Activated T-helper 1 cell treated with anti-CD3 and anti-CD28 coated beads, Interleukin-12 subunit alpha, Interleukin-12 subunit beta, Interleukin-2, Interleukin-4 antibody, amounts not matched to agents 30 ng/mL and 10 ng/mL and 1 ng/mL, durations not matched to agents 14 hours and 24 hours and 36 hours (primary cell): ENCODE measurements around the gene TUBA4B. TPM values are rescaled to one million over a fixed set of nuclear protein-coding genes. Genes with fewer than 3 reads are reported as not detected.
A peak's percentile ranks its signal among the peaks of the same experiment; 100 is the strongest.

Experiments
- DNase-seq: peaks from one replicate; pipeline ENCODE4 v3.0.0; 2021; ENCODE audit warnings: low spot score
- H3K27ac Mint-ChIP-seq: one replicate; pipeline ENCODE4 v1.8.0; 2021; ENCODE audit warnings: mild to moderate bottlenecking, mixed read lengths
- H3K27me3 Mint-ChIP-seq: one replicate; pipeline ENCODE4 v1.8.0; 2022; ENCODE audit warnings: mild to moderate bottlenecking, moderate library complexity, mixed read lengths; ENCODE audit not compliant: insufficient read depth
- H3K36me3 Mint-ChIP-seq: one replicate; pipeline ENCODE4 v1.8.0; 2021; ENCODE audit warnings: low read depth, mixed read lengths
- H3K4me1 Mint-ChIP-seq: one replicate; pipeline ENCODE4 v1.8.0; 2021; ENCODE audit warnings: low read depth, mixed read lengths
- H3K4me3 Mint-ChIP-seq: one replicate; pipeline ENCODE4 v1.8.0; 2021; ENCODE audit warnings: mild to moderate bottlenecking, moderate library complexity, mixed read lengths
- H3K9me3 Mint-ChIP-seq: one replicate; pipeline ENCODE4 v1.8.0; 2021; ENCODE audit warnings: mixed read lengths
- intact Hi-C: fragments of 100-400 bp; cut with micrococcal nuclease; formaldehyde crosslinking; loops from one replicate; pipeline ENCODE4 v1.15.1; 2024
- total RNA-seq: library from RNA; stranded (reverse); gene quantifications from 2 replicates; pipeline ENCODE4 v1.2.3, GENCODE V29; 2022

TUBA4B gene
- total RNA-seq, 1 donor from 2014 or later: not detected

DNA sequence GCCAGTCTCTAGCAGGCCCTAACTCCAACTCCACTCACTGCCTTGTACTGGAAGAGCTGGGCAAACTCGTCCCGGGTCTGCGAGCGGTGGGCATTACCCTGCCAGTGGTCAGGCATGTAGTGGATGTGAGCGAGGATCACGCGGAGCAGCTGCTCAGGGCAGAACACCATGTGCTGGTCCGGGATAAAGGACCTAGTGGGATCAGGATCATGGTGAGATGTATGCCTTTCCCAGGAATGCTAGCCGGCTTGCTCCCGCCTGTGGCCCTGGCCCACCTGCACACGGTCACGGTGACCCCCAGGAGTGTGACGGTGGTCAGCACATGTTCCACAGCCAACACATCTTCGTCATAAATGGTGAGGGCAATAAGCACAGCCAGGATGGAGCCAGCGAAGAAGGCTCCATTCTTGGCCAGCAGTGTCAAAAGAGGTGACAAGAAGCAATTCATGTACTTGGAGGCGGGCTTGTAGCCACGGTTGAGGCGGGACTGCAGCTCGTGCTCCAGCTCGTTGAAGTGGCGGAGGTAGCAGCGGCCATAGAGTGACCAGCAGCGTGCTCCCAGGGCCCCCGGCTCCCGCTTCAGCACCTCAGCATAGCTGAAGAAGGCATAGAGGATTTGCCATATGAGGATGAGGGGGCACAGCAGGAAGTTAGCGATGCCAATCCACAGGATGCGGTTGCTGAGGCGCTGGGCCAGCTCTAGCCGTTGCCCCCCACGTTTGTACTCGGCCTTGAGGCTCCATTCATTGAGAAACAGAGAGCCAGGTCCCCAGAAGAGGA is 29.0 kb upstream of the TUBA4B start:
- Mint-ChIP-seq H3K27ac (no peak overlapping the region), H3K4me3 (no peak overlapping the region), H3K4me1 (peaks cover 25% of the 10 kb centered on the region), H3K9me3 (no peaks in the 10 kb centered on the region), H3K36me3 (peaks cover 50% of the 10 kb centered on the region), H3K27me3 (no peaks in the 10 kb centered on the region)
- DNase-seq: no peak
- intact Hi-C loops: no loop called here

DNA sequence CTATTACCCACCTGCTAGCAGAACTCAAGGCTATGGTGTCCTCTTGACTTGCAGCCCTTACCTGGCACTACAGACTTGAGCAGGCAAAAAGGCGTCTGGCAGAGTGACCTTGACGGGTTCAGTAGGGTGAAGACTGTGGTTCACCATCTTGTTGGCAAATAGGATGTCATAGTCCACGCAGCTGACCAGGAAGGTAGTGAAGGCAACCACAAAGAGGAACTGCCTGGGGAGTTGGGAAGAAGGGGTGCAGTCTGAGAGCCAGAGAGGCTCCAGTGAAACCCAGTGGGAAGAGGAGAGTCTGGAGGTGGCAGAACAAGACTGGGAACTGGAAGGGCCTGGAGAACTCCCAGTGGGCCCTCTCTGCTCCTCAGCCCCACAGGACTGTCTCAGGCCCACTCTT is 27.7 kb upstream of the TUBA4B start:
- Mint-ChIP-seq H3K27ac (no peak overlapping the region), H3K4me3 (no peak overlapping the region), H3K4me1 (peaks cover 18% of the 10 kb centered on the region), H3K9me3 (no peaks in the 10 kb centered on the region), H3K27me3 (no peaks in the 10 kb centered on the region), H3K36me3 (peaks cover 46% of the 10 kb centered on the region)
- intact Hi-C loops: no loop called here
- no peak for DNase-seq

DNA sequence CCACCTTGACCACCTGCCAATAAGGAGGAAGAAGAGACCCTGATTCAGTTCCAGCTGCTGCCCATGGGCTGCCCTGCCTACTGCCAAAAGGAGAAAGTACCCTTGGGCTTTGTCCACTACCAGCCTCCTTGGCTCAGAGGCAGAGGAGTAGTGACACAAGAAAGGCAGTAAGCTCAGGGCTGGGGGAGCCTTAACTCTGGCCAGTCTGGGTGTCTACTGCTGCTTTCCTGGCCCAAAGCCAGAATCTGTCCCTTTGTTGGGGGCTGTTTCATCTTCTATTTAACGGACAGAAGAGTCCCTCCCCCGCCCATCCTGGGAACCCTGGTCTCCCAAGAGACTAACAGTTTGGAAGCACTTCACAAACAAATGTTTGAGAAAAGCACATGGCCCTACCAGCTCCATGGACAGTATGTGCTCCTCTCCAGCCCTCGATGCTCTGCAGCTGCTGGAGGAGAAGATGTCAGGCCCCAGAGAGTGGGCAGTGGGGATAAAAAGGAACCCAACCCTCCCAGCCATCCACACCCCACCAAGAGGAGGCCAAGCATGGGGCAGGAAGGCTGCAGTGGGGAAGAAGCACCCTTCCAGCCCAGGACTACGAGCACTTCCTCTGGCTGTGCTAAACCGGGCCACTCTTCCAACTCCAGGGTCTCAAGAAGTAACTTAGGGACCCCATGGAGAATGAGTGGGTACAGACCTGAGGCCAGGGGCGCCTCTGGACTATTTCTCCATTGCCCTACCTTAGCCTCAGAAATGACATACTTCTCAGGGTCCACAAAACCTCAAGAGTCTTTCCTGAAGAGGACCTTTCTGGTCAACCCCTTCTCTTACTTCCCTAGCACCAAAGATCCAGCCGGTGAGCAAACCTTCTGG is 24.8 kb upstream of the TUBA4B start:
- Mint-ChIP-seq H3K27me3 (no peaks in the 10 kb centered on the region), H3K4me1 (peaks cover 37% of the 10 kb centered on the region), H3K9me3 (no peaks in the 10 kb centered on the region), H3K4me3 (peak overlapping the region; percentile 89), H3K36me3 (peaks cover 42% of the 10 kb centered on the region), H3K27ac (peak overlapping the region; percentile 68)
- intact Hi-C loops: loop anchor here (2.0 kb wide), 1 partner anchor 569 kb away; the partner anchor contains the start of genes BCS1L and ZNF142
- no peak for DNase-seq

DNA sequence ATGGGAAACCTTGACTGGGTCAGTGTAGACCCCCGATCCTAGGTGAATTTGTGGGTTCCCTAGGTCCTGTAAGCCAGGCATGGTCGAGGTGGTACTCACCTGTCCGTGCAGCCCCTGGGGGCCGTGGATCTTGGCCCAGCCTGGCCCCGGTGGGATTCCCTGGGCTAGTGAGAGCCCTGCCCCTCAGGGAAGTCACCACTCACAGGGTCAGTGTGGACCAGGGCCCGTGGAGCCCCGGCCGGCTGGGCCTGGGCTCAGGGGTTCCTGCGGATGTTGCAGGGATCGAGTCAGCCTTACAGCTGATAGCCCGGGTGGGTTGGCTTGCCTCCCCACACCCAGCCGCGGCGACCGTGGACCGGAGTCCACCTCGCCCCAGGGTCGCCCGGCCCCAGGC is 24.1 kb upstream of the TUBA4B start:
- H3K36me3 Mint-ChIP-seq: peaks cover 42% of the 10 kb centered on the region
- intact Hi-C loops: loop anchor here (1.0 to 2.0 kb wide), 11 partner anchors 11 to 570 kb away; partner anchors contain the start of genes ABCB6, BCS1L, DNAJB2 and GLB1L

DNA sequence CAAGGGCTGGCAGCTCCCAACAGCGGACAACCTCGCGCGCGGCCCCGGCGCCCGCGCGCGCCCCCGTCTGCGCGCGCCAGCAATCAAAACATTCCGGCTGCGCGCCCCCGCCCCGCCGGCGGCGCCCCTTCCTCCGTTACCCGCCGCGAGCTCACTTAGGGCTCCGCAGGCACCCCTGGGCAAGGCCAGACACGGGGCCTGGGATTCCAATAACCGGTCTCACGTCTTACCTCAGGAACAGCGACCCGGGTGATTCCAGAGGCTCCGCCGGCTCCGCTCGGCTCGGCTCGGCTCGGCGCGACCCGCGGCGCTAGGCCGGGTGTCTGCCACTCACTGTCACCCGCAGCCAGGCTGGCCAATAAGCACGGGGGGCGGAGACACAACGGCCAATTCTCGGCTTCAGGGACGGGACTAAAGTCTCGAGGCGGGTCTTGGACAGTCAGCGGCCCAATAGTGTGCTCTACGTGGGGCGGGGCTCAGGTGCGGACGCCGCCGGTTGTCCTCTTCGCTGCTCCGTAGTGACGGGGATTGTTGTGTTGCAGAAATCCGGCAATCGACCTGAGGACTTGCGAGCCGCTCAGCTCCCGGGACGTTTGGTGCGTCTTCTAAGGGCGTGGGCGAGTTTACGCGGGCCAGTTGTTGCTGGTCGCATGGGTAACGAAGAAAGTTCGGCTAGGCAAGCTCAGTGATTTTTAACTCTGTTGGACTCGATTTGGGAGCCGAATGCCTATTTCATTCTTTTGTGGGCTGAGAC is 23.6 kb upstream of the TUBA4B start, which contains the start of the genes ANKZF1 and ATG9A:
ANKZF1 (plus strand) TSS at position 502 of the 754 bp plus-strand sequence. CDS start 452 bp downstream, outside the sequence.
ATG9A (minus strand) TSS at position 332 of the 754 bp plus-strand sequence. CDS start 1,612 bp downstream, outside the sequence.
- H3K4me3 Mint-ChIP-seq: peak within 1 kb of the TSS; percentile 97
- H3K4me1 Mint-ChIP-seq: peaks cover 47% of the 10 kb centered on the region
- H3K27me3 Mint-ChIP-seq: no peaks in the 10 kb centered on the region
- no peaks in the 10 kb centered on the region for H3K9me3 Mint-ChIP-seq
- intact Hi-C loops: loop anchor here (1.0 to 2.0 kb wide), 11 partner anchors 11 to 571 kb away; partner anchors contain the start of genes ABCB6, BCS1L, DNAJB2 and GLB1L
- peak within 1 kb of the TSS; percentile 99 for H3K27ac Mint-ChIP-seq
- peaks cover 42% of the 10 kb centered on the region for H3K36me3 Mint-ChIP-seq
- DNase-seq: peak; percentile 98

More for the DNA sequence above, 24.1 kb upstream of the TUBA4B start:
- no peak for DNase-seq
- Mint-ChIP-seq H3K4me1 (peaks cover 42% of the 10 kb centered on the region), H3K4me3 (peak overlapping the region; percentile 89), H3K9me3 (no peaks in the 10 kb centered on the region), H3K27ac (peak overlapping the region; percentile 68), H3K27me3 (no peaks in the 10 kb centered on the region)

DNA sequence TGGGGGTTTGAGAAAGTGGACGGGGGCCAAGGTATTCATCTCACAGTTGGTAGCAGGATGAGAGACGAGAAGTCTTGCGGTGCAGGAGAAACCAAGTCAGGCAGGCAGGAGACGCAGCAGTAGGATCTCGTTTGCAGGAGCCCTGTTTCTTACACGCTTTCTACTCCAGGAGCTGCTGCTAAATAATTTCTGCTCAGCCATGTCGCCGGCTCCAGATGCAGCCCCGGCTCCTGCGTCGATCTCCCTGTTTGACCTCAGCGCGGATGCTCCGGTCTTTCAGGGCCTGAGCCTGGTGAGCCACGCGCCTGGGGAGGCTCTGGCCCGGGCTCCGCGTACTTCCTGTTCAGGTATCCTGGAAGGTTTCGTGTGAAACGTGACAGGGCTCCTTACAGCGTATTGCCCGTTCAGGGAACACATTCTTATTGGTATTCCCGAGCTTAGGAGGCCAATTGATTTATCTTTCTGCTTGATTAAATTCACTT is 22.9 kb upstream of the TUBA4B start:
- peaks cover 51% of the 10 kb centered on the region for H3K4me1 Mint-ChIP-seq
- DNase-seq: peak; percentile 46
- intact Hi-C loops: no loop called here

DNA sequence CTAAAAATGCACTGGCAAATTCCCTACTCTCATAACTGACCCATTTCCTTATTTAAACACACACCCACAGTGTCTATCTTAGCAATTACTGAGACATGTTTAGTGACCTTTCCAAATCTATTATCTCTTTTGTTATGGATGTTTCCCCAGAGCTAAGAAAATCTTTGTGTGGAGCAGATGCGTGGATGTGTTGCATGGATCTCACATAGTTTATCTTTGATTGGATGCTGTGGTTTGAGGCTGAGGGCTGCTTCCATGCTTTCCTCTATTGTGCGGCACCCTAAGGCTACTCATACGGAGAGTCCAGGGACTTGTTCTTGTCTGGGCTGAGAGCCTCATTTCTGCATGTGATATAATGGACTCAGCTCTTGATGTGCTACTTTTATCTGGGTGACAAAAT is 18.7 kb upstream of the TUBA4B start:
- Mint-ChIP-seq H3K4me1 (peaks cover 39% of the 10 kb centered on the region), H3K27me3 (no peaks in the 10 kb centered on the region), H3K9me3 (no peaks in the 10 kb centered on the region), H3K27ac (no peak overlapping the region), H3K36me3 (peaks cover 52% of the 10 kb centered on the region), H3K4me3 (no peak overlapping the region)
- DNase-seq: no peak
- intact Hi-C loops: no loop called here

More for the DNA sequence above, 22.9 kb upstream of the TUBA4B start:
- Mint-ChIP-seq H3K36me3 (peaks cover 40% of the 10 kb centered on the region), H3K9me3 (no peaks in the 10 kb centered on the region), H3K27ac (peak overlapping the region; percentile 99), H3K27me3 (no peaks in the 10 kb centered on the region), H3K4me3 (peak overlapping the region; percentile 97)

DNA sequence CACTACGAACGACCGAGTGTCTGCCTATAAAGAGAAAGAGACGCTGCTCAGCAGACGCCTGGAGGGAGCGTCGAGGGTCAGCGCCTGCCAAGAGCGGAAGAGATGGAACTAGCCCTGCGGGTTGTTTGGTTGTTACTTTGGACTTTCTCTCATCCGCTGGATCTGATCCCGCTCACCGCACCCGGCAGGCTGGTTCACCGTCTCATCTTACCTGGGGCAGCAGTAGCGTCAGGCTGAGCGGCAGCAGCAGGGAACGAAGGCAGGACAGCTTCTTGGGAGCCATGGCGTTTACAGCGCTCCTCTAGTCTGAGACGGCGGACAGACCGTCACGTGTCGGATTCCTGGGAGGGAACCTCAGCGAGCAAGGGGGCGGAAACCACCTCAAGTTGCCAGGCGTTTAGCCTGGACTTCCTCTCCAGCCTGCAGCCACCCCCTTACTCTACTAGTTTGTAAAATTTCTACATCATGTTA is 9.7 kb upstream of the TUBA4B start:
- Mint-ChIP-seq H3K4me3 (peak overlapping the region; percentile 50), H3K36me3 (peaks cover 6% of the 10 kb centered on the region), H3K27me3 (no peaks in the 10 kb centered on the region), H3K27ac (peak overlapping the region; percentile 52), H3K4me1 (peaks cover 37% of the 10 kb centered on the region), H3K9me3 (no peaks in the 10 kb centered on the region)
- no peak for DNase-seq
- intact Hi-C loops: loop anchor here (10.0 kb wide), 1 partner anchor 529 kb away; the partner anchor contains the start of gene TTLL4

DNA sequence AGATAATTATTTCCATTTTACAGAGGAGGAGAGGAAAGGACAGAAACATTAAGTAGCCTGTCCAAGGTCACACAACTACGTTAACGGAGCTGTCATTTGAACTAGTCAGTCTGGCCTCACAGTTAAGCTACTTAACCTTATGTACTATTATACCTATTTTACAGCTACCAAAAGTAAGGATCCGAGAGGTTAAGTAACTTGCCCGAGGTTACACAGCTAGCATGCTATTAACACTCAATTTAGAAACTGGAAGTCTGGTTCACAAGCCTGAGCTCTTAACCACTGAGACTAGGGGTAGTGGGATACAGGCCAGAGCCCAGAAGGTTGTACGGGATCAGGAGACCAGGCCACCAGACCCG is 8.3 kb upstream of the TUBA4B start:
- Mint-ChIP-seq H3K9me3 (no peaks in the 10 kb centered on the region), H3K27ac (peak overlapping the region; percentile 99), H3K27me3 (no peaks in the 10 kb centered on the region), H3K36me3 (peaks cover 16% of the 10 kb centered on the region), H3K4me3 (peak overlapping the region; percentile 99), H3K4me1 (peaks cover 51% of the 10 kb centered on the region)
- DNase-seq: no peak
- intact Hi-C loops: loop anchor here (1.0 to 10.0 kb wide), 9 partner anchors 9 to 530 kb away; partner anchors contain the start of genes ANKZF1, ATG9A, DNAJB2 and NHEJ1

DNA sequence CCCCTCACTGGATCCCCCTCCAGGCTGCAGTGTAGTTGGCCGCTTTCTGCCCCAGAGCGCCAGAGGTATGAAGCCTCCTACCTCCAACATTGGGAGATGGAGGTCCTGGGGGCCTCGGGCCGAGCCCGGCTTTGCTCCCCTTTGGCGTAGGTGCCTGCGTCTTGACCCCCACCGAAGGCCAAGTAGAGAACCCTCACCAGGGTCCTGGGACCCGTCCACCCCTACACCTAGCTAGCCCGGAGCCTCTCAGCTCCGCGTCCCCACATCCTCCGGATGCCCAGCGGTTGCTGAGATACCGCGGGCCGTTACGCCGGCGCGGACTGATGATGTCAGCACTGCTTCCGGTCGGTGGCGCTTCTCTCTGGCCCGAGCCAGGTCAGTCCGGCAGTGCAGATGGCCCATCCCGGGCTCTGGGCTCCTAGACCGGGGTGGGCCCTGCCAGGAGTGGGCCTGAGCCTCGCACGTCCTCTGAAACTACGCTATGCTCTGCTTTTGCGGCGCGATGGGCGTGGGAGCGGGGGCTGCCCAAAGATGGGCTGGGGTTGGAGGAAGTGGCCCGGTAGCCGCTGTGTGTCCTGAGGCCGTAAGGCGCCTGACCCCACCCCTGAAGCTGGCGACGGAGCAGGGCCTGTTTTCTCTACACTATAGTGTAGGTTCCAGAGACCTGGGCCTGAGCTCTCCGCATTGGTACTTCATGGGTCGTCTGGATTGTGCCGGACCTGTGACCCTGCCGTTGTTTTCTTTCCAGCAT is 7.7 kb upstream of the TUBA4B start, which contains the start of the genes GLB1L and STK16:
GLB1L (minus strand) TSS at position 297 of the 751 bp plus-strand sequence. CDS start 1,871 bp downstream, outside the sequence.
STK16 (plus strand) TSS at position 332 of the 751 bp plus-strand sequence. CDS start 521 bp downstream, outside the sequence.
- peak within 1 kb of the TSS; percentile 99 for H3K4me3 Mint-ChIP-seq
- peak; percentile 89 for DNase-seq
- intact Hi-C loops: loop anchor here (1.0 to 10.0 kb wide), 9 partner anchors 8 to 531 kb away; partner anchors contain the start of genes ANKZF1, ATG9A, DNAJB2 and NHEJ1
- no peaks in the 10 kb centered on the region for H3K9me3 Mint-ChIP-seq
- peak within 1 kb of the TSS; percentile 99 for H3K27ac Mint-ChIP-seq
- H3K36me3 Mint-ChIP-seq: peaks cover 21% of the 10 kb centered on the region
- H3K4me1 Mint-ChIP-seq: peaks cover 57% of the 10 kb centered on the region
- H3K27me3 Mint-ChIP-seq: no peaks in the 10 kb centered on the region

DNA sequence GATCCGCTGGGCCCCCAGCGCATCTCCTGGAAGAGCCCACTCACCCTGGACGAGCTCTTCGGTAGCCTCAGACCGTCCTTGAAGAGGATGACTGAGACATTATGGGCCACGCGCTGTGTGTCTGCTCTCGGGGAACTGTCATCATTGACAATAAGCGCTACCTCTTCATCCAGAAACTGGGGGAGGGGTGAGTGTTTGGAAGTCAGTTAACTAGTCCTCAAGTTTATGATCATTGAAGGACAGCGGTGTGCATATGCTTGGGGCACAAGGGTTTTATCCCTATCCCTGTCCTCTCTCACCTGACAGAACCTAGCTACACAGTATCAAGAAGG is 7.2 kb upstream of the TUBA4B start:
- no peaks in the 10 kb centered on the region for H3K9me3 Mint-ChIP-seq
- H3K27ac Mint-ChIP-seq: peak overlapping the region; percentile 99
- no peaks in the 10 kb centered on the region for H3K27me3 Mint-ChIP-seq
- no peak for DNase-seq
- peaks cover 62% of the 10 kb centered on the region for H3K4me1 Mint-ChIP-seq
- intact Hi-C loops: loop anchor here (1.0 to 10.0 kb wide), 9 partner anchors 7 to 531 kb away; partner anchors contain the start of genes ANKZF1, ATG9A, DNAJB2 and NHEJ1
- peaks cover 26% of the 10 kb centered on the region for H3K36me3 Mint-ChIP-seq
- H3K4me3 Mint-ChIP-seq: peak overlapping the region; percentile 99
